ENCODE data around the gene LILRA6.
A peak's percentile ranks its signal among the peaks of the same experiment; 100 is the strongest.
"Not testable (repeated sequence)": the region's sequence is repeated elsewhere in the genome, so short reads cannot be mapped to it uniquely, and the experiment has no call there.

The LILRA6 gene

GRCh38 chr19:54206831-54207177 lies 35.8 kb downstream of the LILRA6 start:
- no peak for DNase-seq

DNA sequence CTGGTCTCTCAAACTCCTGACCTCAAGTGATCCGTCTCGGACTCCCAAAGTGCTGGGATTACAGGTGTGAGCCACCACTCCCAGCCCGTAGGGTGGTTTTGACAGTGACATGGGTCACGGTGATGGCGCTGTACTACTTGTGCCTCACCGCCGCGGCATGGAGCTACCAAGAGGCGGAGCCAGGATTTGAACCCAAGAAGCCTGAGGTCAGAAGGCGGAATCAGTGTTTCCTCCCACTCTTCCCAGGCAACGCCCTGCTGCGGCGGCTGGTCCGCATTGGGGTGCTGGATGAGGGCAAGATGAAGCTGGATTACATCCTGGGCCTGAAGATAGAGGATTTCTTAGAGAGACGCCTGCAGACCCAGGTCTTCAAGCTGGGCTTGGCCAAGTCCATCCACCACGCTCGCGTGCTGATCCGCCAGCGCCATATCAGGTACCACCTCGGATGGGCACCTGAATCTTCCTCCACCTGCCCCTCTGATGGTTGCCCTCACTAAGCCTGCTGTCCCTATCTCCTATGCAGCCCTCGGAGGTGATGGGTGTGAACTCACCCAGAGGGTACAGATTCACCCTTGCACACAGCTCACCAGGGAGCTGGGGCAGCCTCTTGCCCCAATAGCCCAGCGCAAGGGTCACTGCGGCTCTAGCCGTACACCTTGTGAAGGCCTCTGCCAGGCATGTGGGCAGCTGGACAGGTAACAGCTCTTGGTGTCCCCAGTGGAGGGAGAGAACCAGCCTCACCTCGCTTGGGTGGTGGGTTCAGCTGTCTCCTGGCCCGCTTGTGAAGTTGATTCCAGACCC lies 36.4 kb downstream of the LILRA6 start:
- no peak for DNase-seq

DNA sequence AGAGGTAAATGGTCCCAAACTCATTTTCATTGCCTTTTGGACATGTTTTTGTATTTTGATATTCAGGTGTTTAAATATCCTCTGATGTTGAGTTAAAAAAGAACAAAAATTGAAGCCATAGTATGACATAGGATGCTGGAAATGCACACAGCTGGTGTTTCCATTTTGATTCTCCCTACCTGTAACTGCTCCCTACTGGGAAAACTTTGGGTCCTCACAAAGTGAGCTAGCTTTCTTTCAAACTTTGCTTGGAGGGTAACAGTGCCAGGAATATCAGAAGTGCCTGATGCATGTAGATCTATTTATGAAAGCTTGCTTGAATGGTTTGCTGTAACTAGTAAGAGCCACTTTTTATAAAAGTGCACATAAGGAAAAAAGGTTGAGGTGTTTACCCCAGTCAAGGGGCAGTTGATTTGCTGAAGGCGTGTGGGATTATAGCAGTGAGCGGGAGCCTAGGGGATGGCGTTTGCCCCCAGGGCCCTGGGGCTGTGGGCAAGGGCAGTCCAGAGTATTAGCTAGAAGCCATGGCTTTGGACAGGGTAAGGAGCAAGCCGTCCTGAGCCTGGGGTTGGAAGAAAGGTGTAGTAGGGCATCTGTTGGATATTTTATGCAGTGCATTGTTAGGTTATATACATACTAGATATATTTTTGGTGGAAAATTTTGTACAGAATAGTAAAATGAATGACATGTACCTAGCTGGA lies 37.7 kb downstream of the LILRA6 start:
- no peak for DNase-seq

GRCh38 chr19:54203151-54203611 lies 39.4 kb downstream of the LILRA6 start:
- DNase-seq: no peak

- no peak for DNase-seq
Measured at GRCh38 chr19:54201980-54202379, 40.6 kb downstream of the LILRA6 start.

DNA sequence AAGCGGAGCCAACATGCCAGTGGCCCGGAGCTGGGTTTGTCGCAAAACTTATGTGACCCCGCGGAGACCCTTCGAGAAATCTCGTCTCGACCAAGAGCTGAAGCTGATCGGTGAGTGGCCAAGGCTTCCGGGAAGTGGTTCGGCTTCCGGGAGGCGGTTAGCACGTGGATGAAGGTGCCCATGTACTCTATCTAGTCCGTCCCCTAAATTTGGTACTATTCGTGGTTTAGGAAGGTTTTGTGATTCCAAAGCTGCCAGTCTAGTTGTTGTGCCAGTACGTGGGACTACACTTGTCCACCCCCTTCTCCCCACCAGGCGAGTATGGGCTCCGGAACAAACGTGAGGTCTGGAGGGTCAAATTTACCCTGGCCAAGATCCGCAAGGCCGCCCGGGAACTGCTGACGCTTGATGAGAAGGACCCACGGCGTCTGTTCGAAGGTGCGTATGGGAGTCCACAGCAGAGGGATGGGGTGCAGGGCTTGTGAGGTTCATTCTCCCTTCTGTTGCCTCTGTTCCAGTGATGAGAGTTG lies 41.4 kb downstream of the LILRA6 start:
- DNase-seq: no peak

DNA sequence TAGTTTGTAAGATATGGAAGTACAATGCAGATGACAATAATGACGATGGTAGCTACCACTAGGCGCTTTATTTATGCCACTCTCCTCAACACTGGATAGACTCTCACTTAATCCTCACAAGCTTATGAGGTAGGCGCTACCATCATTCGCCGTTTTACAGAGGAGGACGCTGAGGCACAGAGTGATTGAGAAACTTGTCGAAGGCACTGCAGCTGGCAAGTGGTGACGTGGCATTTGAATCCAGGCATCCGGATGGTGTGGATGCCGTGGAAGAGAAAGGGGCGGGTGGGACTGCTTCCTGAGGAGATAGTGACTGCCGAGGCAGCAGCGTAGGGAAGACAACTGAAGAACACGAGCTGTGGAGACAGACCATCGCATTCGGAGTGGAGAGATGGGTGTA lies 43.2 kb downstream of the LILRA6 start:
- DNase-seq: no peak

DNA sequence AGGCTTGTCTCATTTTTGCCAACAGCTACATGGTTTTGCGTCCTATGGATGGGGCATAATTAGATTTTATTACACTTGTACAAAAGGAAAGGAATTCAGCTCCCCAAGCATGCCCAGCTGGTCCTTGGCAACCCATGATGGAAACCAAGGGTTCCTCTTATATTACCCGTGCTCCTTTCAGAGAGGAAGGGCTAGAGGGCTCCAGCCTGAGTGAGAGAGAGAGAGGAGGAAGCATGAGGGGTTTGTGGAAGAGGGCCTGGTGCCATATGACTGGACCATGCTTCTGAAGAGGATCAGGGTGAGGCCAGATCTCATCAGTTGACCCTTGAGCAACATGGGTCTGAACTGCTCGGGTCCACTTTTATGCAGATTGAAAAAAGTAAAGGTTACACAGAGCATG lies 45.5 kb downstream of the LILRA6 start:
- DNase-seq: no peak

GRCh38 chr19:54196536-54196935 lies 46.1 kb downstream of the LILRA6 start:
- DNase-seq: no peak

DNA sequence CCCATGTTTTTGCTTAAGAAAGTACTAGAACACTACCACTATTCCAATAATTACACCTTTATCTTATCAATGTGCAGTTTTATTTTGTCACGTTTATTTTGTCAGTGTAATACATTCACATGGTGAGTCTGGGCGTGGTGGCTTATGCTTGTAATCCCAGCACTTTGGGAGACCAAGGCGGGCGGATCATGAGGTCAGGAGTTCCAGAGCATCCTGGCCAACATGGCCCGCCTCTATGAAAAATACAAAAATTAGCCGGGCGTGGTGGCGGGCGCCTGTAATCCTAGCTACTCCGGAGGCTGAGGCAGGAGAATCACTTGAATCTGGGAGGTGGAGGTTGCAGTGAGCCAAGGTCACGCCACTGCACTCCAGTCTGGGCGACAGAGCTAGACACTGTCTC lies 48.1 kb downstream of the LILRA6 start:
- DNase-seq: not testable (repeated sequence)

DNA sequence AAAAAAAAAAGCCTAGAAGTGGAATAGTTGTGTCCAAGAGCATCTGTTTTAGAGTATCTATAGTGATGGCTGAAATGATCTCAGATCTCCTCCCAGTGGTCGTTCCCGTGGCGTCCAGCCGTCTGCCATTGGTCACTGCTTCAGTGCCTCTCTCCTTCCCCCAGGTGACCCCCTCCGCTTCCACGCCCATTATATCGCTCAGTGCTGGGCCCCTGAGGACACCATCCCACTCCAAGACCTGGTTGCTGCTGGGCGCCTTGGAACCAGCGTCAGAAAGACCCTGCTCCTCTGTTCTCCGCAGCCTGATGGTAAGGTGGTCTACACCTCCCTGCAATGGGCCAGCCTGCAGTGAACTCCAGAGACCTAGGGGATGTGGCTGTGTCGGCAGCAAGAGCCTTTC lies 49.6 kb downstream of the LILRA6 start:
- no peak for DNase-seq

DNA sequence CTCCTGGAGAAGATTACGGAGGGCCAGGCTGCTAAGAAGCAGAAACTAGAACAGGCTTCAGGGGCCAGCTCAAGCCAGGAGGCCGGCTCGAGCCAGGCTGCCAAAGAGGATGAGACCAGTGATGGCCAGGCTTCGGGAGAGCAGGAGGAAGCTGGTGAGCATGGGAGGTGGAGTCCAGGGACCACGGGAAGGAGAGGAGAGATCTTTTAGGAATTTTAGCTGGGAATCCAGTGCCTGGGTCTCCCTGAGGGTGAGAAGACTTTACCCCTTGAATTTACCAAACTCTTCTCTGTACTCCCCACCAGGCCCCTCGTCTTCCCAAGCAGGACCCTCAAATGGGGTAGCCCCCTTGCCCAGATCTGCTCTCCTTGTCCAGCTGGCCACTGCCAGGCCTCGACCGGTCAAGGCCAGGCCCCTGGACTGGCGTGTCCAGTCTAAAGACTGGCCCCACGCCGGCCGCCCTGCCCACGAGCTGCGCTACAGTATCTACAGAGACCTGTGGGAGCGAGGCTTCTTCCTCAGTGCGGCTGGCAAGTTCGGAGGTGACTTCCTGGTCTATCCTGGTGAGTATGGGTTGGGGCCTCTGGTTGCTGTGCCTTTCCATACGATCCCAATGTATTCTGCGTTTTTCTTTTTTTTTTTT lies 50.7 kb downstream of the LILRA6 start:
- no peak for DNase-seq

DNA sequence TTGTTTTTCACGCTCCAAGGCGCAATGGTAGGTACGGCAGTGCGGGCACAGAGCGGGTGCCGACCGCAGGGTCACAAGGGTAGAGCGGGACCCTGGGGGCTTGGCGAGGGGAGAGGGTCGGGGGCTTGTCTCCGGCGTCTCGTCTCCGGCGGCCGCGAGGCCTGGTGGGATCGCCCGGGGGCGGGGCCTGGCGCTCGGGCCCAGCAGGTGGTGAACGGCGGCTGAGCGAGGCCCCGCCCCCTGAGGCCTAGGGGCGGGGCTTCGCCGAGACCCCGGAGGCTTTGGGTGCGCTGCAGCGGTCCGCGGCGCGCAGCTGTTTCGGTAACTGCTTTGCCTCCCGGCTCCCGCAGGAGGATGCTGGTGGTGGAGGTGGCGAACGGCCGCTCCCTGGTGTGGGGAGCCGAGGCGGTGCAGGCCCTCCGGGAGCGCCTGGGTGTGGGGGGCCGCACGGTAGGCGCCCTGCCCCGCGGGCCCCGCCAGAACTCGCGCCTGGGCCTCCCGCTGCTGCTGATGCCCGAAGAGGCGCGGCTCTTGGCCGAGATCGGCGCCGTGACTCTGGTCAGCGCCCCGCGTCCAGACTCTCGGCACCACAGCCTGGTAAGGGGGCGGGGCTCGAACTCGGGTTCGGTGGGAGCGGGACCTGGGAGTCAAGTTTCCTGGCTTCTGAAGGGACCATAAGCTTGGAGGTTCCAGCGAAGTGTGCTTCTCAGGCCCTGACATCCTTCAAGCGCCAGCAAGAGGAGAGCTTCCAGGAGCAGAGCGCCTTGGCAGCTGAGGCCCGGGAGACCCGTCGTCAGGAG lies 51.4 kb downstream of the LILRA6 start, which contains the start of gene TSEN34:
TSEN34 (plus strand) TSS at position 298 of the 800 bp plus-strand sequence; CDS start at position 355, 57 bp downstream.
- DNase-seq: peak; percentile 78

DNA sequence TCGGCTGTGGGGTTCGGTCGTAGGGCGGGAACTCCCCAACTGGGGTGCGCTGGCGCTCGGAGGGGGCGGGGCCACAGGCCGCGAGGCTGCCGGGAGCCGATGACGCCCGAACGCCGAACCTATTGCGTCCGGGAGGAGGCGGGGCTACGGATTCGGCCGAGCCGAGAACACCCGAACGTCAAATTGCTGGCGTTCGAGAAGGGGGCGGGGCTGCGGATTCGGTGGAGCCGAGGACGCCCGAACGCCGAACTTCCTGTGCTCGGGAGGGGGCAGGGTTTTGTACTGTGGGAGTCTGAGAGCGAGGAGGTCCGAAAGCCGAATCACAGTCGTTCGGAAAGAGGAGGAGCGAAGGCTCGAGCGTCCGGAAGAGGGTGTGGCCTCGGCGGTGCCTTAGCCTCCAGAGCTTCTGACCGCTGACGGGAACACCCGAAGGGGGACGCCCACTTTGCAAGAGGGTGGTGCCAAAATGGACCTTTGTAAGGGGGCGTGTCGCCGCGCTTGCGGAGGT lies 52.0 kb downstream of the LILRA6 start:
- peak; percentile 100 for DNase-seq

DNA sequence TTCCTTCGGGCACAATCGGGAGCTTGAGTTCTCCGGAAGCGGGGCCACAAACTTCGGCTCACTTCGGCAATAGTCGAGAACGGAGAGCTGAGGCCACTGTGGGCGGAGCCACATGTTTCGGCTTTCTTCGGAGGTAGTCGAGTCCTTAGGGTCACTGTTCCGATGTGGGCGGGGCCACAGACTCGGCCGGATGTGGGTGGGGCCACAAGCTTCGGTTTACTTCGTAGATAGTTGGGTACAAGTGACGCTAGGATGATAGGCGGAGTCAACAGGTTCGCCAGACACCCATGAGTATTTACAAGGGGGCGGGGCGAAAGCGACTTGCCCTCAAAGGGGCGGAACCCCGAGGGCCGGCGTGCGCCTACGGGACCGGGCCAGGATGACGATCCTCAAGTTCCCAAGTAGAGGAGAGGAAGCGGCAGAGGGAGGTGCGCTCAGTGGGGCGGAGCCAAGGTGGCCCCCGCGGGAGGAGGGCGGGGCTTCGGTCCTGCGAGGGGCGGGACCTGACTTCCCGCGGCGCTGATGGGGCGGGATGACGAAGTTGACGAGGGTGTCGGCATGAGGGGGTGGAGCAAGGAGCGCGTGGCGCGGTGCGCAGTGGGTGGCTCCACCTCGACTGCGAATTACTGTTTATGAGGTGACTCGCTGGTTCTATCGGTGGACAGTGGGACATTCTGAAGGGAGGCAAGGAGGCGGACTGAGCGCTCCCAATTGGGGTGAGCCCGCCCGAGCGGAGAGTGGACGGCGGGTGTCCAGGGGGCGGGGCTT lies 52.7 kb downstream of the LILRA6 start:
- peak; percentile 100 for DNase-seq

DNA sequence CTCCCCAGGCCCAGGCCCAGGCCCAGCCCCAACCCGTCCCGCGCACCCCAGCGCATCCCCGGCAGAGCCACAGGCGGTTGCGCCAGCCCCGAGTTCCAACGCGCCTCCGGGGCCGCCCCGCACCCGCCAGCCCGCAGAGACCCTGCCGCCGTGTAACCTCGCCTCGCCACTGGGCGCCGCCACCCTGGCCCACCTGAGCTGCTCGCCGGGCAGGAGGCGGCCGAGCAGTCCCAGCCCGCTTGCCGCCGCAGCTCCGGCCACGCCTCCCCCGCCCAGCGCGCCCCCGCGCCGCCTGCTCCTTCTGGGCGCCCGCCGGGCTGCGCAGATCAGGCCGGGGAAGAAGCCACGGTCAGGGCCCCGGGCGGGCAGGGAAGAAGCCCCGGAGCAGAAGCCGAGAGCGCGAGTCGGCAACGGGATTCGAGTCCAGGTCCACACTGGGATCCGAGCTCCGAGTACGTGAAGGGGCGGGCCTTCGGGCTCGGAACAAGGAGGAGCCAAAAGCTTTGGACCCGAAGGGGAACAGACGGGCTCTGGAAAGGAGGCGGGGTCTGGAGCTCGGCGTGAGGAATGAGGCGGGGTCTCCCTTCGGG lies 53.4 kb downstream of the LILRA6 start, which contains the start of gene MBOAT7:
MBOAT7 (minus strand) TSS at position 436 of the 590 bp plus-strand sequence. CDS start 1,072 bp downstream, outside the sequence.
- peak; percentile 27 for DNase-seq

- peak; percentile 68 for DNase-seq
Measured at GRCh38 chr19:54188215-54188871, 54.2 kb downstream of the LILRA6 start.

- DNase-seq: no peak
Measured at GRCh38 chr19:54186934-54187381, 55.6 kb downstream of the LILRA6 start.

Data from activated T-cell treated with anti-CD3 and anti-CD28 coated beads for 4 hours (primary cell).